MM.1S (cell line): ENCODE data around the gene GPRASP2.

Experiments used
- EZH2 ChIP-seq: fragments of 300-600 bp; sonication (generic); optimal IDR thresholded peaks from 2 replicates; pipeline ENCODE3; 2017; ENCODE audit warnings: low read depth, mild to moderate bottlenecking, antibody characterized with exemption, low read length, mixed read lengths
- EZH2phosphoT487 ChIP-seq: fragments of 300-600 bp; sonication (generic); IDR thresholded peaks from 2 replicates; pipeline ENCODE4 v1.6.1; 2018; ENCODE audit warnings: antibody characterized with exemption, low read length
- TF ChIP-seq, protein P1 (sequence below): fragments of 300-600 bp; sonication (generic); IDR thresholded peaks from 2 replicates; pipeline ENCODE4 v1.5.1; 2016; ENCODE audit warnings: antibody characterized with exemption, low read length, mixed read lengths

DNA sequence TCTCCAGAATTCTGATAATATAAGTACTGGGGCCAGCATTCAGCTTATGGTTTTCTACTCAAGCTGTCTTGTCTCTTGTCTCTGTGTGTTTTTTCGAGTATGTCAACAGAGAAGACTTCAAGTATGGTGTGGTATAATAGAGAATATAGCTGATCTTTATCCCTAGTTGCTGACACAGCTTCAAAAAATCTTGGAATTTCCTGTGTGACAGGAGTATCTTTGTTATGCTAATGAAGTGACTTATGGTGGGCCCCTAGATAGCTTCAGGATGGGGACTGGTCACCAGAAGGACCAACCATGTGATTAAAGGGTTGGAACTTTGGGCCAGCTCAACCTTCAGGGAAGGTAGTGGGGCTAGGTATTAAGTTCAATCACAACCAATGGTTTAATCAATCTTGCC, 11.2 kb downstream of the GPRASP2 start:
- TF ChIP-seq, protein P1, sequence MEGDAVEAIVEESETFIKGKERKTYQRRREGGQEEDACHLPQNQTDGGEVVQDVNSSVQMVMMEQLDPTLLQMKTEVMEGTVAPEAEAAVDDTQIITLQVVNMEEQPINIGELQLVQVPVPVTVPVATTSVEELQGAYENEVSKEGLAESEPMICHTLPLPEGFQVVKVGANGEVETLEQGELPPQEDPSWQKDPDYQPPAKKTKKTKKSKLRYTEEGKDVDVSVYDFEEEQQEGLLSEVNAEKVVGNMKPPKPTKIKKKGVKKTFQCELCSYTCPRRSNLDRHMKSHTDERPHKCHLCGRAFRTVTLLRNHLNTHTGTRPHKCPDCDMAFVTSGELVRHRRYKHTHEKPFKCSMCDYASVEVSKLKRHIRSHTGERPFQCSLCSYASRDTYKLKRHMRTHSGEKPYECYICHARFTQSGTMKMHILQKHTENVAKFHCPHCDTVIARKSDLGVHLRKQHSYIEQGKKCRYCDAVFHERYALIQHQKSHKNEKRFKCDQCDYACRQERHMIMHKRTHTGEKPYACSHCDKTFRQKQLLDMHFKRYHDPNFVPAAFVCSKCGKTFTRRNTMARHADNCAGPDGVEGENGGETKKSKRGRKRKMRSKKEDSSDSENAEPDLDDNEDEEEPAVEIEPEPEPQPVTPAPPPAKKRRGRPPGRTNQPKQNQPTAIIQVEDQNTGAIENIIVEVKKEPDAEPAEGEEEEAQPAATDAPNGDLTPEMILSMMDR: no peak
- TF ChIP-seq EZH2 (no peak), EZH2phosphoT487 (no peak)
